MM.1S (cell line): ENCODE measurements around the gene ENTREP1.

ENCODE experiments used
- EZH2 ChIP-seq: fragments of 300-600 bp; sonication (generic); optimal IDR thresholded peaks from 2 replicates; pipeline ENCODE3; 2017; ENCODE audit warnings: low read depth, mild to moderate bottlenecking, antibody characterized with exemption, low read length, mixed read lengths
- TF ChIP-seq, protein P1 (sequence below): fragments of 300-600 bp; sonication (generic); IDR thresholded peaks from 2 replicates; pipeline ENCODE4 v1.5.1; 2016; ENCODE audit warnings: antibody characterized with exemption, low read length, mixed read lengths

GRCh38 chr9:69297300-69297980, 27.6 kb upstream of the ENTREP1 start:
- TF ChIP-seq, protein P1, sequence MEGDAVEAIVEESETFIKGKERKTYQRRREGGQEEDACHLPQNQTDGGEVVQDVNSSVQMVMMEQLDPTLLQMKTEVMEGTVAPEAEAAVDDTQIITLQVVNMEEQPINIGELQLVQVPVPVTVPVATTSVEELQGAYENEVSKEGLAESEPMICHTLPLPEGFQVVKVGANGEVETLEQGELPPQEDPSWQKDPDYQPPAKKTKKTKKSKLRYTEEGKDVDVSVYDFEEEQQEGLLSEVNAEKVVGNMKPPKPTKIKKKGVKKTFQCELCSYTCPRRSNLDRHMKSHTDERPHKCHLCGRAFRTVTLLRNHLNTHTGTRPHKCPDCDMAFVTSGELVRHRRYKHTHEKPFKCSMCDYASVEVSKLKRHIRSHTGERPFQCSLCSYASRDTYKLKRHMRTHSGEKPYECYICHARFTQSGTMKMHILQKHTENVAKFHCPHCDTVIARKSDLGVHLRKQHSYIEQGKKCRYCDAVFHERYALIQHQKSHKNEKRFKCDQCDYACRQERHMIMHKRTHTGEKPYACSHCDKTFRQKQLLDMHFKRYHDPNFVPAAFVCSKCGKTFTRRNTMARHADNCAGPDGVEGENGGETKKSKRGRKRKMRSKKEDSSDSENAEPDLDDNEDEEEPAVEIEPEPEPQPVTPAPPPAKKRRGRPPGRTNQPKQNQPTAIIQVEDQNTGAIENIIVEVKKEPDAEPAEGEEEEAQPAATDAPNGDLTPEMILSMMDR = no peak
- no peak for TF ChIP-seq EZH2
